ENCODE results near the gene CYP20A1.
"Not testable (repeated sequence)": the region's sequence is repeated elsewhere in the genome, so short reads cannot be mapped to it uniquely, and the experiment has no call there.

Gene CYP20A1

GRCh38 chr2:203282101-203282500 lies 43.3 kb downstream of the CYP20A1 start:
- Histone ChIP-seq H2AFZ (ENCODE audit: low read length) (no peak overlapping the region), H3K4me3 (ENCODE audit: low read length, poor library complexity, severe bottlenecking) (no peak overlapping the region), H3K79me2 (ENCODE audit: insufficient read depth, low read length) (no peaks in the 10 kb centered on the region), H3F3A (ENCODE audit: low read depth) (no peaks in the 10 kb centered on the region), H3K9me3 (ENCODE audit: insufficient read depth, low read depth, low read length) (no peaks in the 10 kb centered on the region), H4K20me1 (ENCODE audit: insufficient read depth, low read length, poor library complexity, severe bottlenecking) (no peaks in the 10 kb centered on the region), H3K27me3 (ENCODE audit: insufficient read depth, low read length, poor library complexity, severe bottlenecking) (no peaks in the 10 kb centered on the region), H3K9me2 (replicated peaks; ENCODE audit: low read depth, low read length) (no peaks in the 10 kb centered on the region), H3K4me1 (ENCODE audit: insufficient read depth, low read length, poor library complexity, severe bottlenecking) (no peaks in the 10 kb centered on the region), H3K36me3 (ENCODE audit: insufficient read depth, low read length) (peaks cover 56% of the 10 kb centered on the region; the same call in 1 of the 2 replicates), H3K4me2 (ENCODE audit: low read depth, low read length, poor library complexity, severe bottlenecking) (no peak overlapping the region), H3K9ac (ENCODE audit: low read depth, low read length, poor library complexity, severe bottlenecking) (no peak overlapping the region)
- TF ChIP-seq EZH2phosphoT487 (IDR thresholded peaks at IDR 0.05; ENCODE audit: borderline replicate concordance) (no peak), CTCF (conservative IDR thresholded peaks at IDR 0.05; ENCODE audit: low read length) (no peak)

GRCh38 chr2:203286532-203286931 lies 47.7 kb downstream of the CYP20A1 start:
- TF ChIP-seq EZH2phosphoT487 (IDR thresholded peaks at IDR 0.05; ENCODE audit: borderline replicate concordance) = no peak
- no peak for TF ChIP-seq CTCF (conservative IDR thresholded peaks at IDR 0.05; ENCODE audit: low read length)
- Histone ChIP-seq H3K4me1 (ENCODE audit: insufficient read depth, low read length, poor library complexity, severe bottlenecking) (no peaks in the 10 kb centered on the region), H4K20me1 (ENCODE audit: insufficient read depth, low read length, poor library complexity, severe bottlenecking) (no peaks in the 10 kb centered on the region), H2AFZ (ENCODE audit: low read length) (no peak overlapping the region), H3K27me3 (ENCODE audit: insufficient read depth, low read length, poor library complexity, severe bottlenecking) (no peaks in the 10 kb centered on the region), H3K9ac (ENCODE audit: low read depth, low read length, poor library complexity, severe bottlenecking) (no peak overlapping the region), H3K9me2 (replicated peaks; ENCODE audit: low read depth, low read length) (no peaks in the 10 kb centered on the region), H3K4me3 (ENCODE audit: low read length, poor library complexity, severe bottlenecking) (no peak overlapping the region), H3F3A (ENCODE audit: low read depth) (no peaks in the 10 kb centered on the region), H3K9me3 (ENCODE audit: insufficient read depth, low read depth, low read length) (no peaks in the 10 kb centered on the region), H3K4me2 (ENCODE audit: low read depth, low read length, poor library complexity, severe bottlenecking) (no peak overlapping the region), H3K36me3 (ENCODE audit: insufficient read depth, low read length) (peaks cover 30% of the 10 kb centered on the region; the same call in 1 of the 2 replicates), H3K79me2 (ENCODE audit: insufficient read depth, low read length) (no peaks in the 10 kb centered on the region)

- Histone ChIP-seq H3F3A (ENCODE audit: low read depth) (no peaks in the 10 kb centered on the region), H3K4me3 (ENCODE audit: low read length, poor library complexity, severe bottlenecking) (no peak overlapping the region), H3K79me2 (ENCODE audit: insufficient read depth, low read length) (no peaks in the 10 kb centered on the region), H3K4me1 (ENCODE audit: insufficient read depth, low read length, poor library complexity, severe bottlenecking) (no peaks in the 10 kb centered on the region), H3K27me3 (ENCODE audit: insufficient read depth, low read length, poor library complexity, severe bottlenecking) (no peaks in the 10 kb centered on the region), H3K9me2 (replicated peaks; ENCODE audit: low read depth, low read length) (no peaks in the 10 kb centered on the region), H3K9ac (ENCODE audit: low read depth, low read length, poor library complexity, severe bottlenecking) (no peak overlapping the region), H3K9me3 (ENCODE audit: insufficient read depth, low read depth, low read length) (no peaks in the 10 kb centered on the region), H3K36me3 (ENCODE audit: insufficient read depth, low read length) (0 out of 2 replicates have a peak, but pooled peaks cover 5% of the 10 kb centered on the region), H3K4me2 (ENCODE audit: low read depth, low read length, poor library complexity, severe bottlenecking) (no peak overlapping the region), H2AFZ (ENCODE audit: low read length) (no peak overlapping the region), H4K20me1 (ENCODE audit: insufficient read depth, low read length, poor library complexity, severe bottlenecking) (no peaks in the 10 kb centered on the region)
- TF ChIP-seq EZH2phosphoT487 (IDR thresholded peaks at IDR 0.05; ENCODE audit: borderline replicate concordance) (no peak), CTCF (conservative IDR thresholded peaks at IDR 0.05; ENCODE audit: low read length) (no peak)
These were observed 62.8 kb downstream of the CYP20A1 start for GRCh38 chr2:203301667-203302066.

GRCh38 chr2:203302586-203302985 lies 63.8 kb downstream of the CYP20A1 start:
- not testable (repeated sequence) for H3K9ac ChIP-seq (ENCODE audit: low read depth, low read length, poor library complexity, severe bottlenecking); H3K4me2 ChIP-seq (ENCODE audit: low read depth, low read length, poor library complexity, severe bottlenecking); H2AFZ ChIP-seq (ENCODE audit: low read length); H3K27me3 ChIP-seq (ENCODE audit: insufficient read depth, low read length, poor library complexity, severe bottlenecking); H4K20me1 ChIP-seq (ENCODE audit: insufficient read depth, low read length, poor library complexity, severe bottlenecking); H3K36me3 ChIP-seq (ENCODE audit: insufficient read depth, low read length); H3K9me2 ChIP-seq (replicated peaks; ENCODE audit: low read depth, low read length); H3K4me3 ChIP-seq (ENCODE audit: low read length, poor library complexity, severe bottlenecking); H3K4me1 ChIP-seq (ENCODE audit: insufficient read depth, low read length, poor library complexity, severe bottlenecking); H3K9me3 ChIP-seq (ENCODE audit: insufficient read depth, low read depth, low read length); H3K79me2 ChIP-seq (ENCODE audit: insufficient read depth, low read length); H3F3A ChIP-seq (ENCODE audit: low read depth)

All from Loucy (cell line).